Activated B cell treated with CpG ODN at 0.5 μM for 24 hours (primary cell): Measurements from ENCODE around the gene MYH7. TPM values are rescaled to one million over a fixed set of nuclear protein-coding genes. Genes with fewer than 3 reads are reported as not detected.

Experiments
- ATAC-seq: fragments of 200-7000 bp; cut with Tn5 transposase; one replicate; pipeline ENCODE4 v1.10.0; 2021; ENCODE audit warnings: low read depth, mild to moderate bottlenecking, moderate library complexity
- CTCF ChIA-PET: fragments of 350-600 bp; sonication (Branson Sonifier 250); formaldehyde crosslinking; loops from one replicate; lab custom pipeline; 2021; ENCODE audit warnings: antibody characterized with exemption; lab: Charles Lee
- POLR2A ChIA-PET: fragments of 350-600 bp; sonication (Branson Sonifier 250); formaldehyde crosslinking; loops from one replicate; lab custom pipeline; 2021; ENCODE audit warnings: antibody characterized with exemption; lab: Charles Lee
- DNase-seq: peaks from one replicate; pipeline ENCODE4 v3.0.0; 2022
- H3K27ac Mint-ChIP-seq: one replicate; pipeline ENCODE4 v1.8.0; 2020; ENCODE audit warnings: mixed read lengths
- H3K27me3 Mint-ChIP-seq: one replicate; pipeline ENCODE4 v1.8.0; 2021; ENCODE audit warnings: mixed read lengths
- H3K36me3 Mint-ChIP-seq: one replicate; pipeline ENCODE4 v1.8.0; 2021; ENCODE audit warnings: low read depth, mixed read lengths
- H3K4me1 Mint-ChIP-seq: one replicate; pipeline ENCODE4 v1.8.0; 2021; ENCODE audit warnings: mixed read lengths
- H3K4me3 Mint-ChIP-seq: one replicate; pipeline ENCODE4 v1.8.0; 2020; ENCODE audit warnings: mild to moderate bottlenecking, mixed read lengths
- H3K9me3 Mint-ChIP-seq: one replicate; pipeline ENCODE4 v1.8.0; 2020; ENCODE audit warnings: mixed read lengths
- CTCF ChIP-seq: fragments of 200-600 bp; IDR thresholded peaks from one replicate; pipeline ENCODE4 v1.8.0; 2022; ENCODE audit warnings: antibody characterized with exemption, mild to moderate bottlenecking
- intact Hi-C: fragments of 100-400 bp; cut with micrococcal nuclease; formaldehyde crosslinking; loops from one replicate; pipeline ENCODE4 v1.15.1; 2024
- total RNA-seq: library from RNA; stranded (reverse); gene quantifications from 2 replicates; pipeline ENCODE4 v1.2.3, GENCODE V29; 2022

Gene MYH7
- total RNA-seq, 1 donor from 2014 or later: not detected

DNA sequence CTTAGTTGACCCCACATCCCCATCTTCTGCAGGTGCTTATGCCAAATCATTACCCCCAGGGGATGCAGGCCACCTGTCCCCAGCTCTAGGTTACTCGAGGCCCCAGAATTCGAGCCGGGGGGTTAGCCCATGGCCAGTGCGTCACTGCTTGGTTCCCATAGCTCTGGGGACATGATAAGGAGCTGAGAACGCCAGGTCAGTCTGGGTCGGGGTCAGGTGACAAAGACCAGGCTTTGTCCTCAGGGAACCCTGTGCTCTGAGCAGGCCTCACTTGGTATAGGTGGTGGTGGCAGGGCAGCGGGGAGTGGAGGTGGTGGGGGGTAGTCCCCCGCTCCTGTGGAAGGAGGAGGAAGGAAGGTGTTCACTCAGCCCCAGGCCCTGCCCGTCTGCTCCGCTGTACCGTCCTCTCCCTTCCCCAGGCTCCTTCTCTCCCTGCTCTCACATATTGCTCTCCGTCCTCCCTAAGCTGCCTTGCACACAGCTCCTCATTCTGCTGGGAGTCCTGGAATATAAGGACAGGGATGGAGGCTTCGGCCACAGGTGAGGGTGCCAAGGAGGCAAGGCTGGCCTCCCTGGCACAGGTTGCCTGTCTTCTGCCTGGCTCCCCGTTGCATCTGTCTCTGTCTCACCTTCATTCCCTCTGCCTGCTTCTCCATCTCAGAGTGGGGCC lies 25.4 kb downstream of the MYH7 start:
- no peak for ATAC-seq
- Mint-ChIP-seq H3K27me3 (peaks cover 39% of the 10 kb centered on the region), H3K4me3 (no peak overlapping the region), H3K4me1 (peaks cover 14% of the 10 kb centered on the region), H3K27ac (no peak overlapping the region), H3K9me3 (no peaks in the 10 kb centered on the region), H3K36me3 (no peaks in the 10 kb centered on the region)
- no peak for DNase-seq
- TF ChIP-seq CTCF: no peak
- POLR2A ChIA-PET: interaction anchor here (0.6 kb wide), 1 partner anchor 831 kb away, joined by 3 read pairs; no protein-coding TSS in a partner anchor
- CTCF ChIA-PET: no interaction called here
- intact Hi-C loops: no loop called here

DNA sequence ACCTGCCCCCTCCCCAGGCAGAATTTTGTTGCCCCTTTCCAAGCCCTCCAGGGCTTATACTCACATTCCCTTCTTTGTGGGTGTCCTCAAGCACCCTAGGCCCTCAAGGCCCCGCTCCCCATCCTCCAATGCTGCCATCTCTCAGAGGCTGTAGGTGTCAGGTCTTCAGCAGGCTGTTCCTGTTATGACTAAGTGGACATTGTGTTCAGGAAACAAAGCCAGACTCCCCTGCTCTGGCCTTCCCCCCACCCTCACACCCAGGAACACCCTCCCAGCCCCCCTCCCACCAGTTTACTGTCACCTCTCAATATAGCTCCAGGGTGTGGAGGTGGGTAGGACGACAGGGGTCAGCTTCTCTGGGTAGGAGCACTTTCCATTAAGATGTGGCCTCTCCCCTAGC lies 26.0 kb downstream of the MYH7 start:
- intact Hi-C loops: no loop called here
- POLR2A ChIA-PET: interaction anchor here (0.6 kb wide), 1 partner anchor 832 kb away, joined by 3 read pairs; no protein-coding TSS in a partner anchor
- no peak overlapping the region for H3K27ac Mint-ChIP-seq
- H3K36me3 Mint-ChIP-seq: no peaks in the 10 kb centered on the region
- H3K4me3 Mint-ChIP-seq: no peak overlapping the region
- peaks cover 14% of the 10 kb centered on the region for H3K4me1 Mint-ChIP-seq
- H3K9me3 Mint-ChIP-seq: no peaks in the 10 kb centered on the region
- CTCF ChIA-PET: no interaction called here
- ATAC-seq: no peak
- TF ChIP-seq CTCF: no peak
- peaks cover 44% of the 10 kb centered on the region for H3K27me3 Mint-ChIP-seq
- no peak for DNase-seq

DNA sequence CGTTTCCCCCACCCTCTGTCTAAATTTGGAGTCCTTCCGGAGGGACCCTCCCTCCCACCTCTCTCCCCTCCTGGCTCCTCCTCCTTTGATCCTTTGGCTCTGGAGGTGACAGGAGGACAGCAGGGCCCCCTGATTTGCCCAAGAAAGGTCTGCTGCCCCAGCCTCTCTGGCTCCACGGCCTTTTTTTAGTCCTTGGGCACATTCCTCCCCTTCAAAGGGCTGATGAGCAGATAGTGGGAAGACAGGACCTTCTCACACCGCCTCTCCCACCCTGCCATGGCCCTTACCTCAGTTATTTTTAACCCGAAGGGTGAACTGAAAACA lies 27.2 kb downstream of the MYH7 start:
- no peaks in the 10 kb centered on the region for H3K9me3 Mint-ChIP-seq
- no peak overlapping the region for H3K4me3 Mint-ChIP-seq
- POLR2A ChIA-PET: no interaction called here
- ATAC-seq (no peak), DNase-seq (no peak)
- CTCF ChIA-PET: no interaction called here
- H3K4me1 Mint-ChIP-seq: peaks cover 16% of the 10 kb centered on the region
- no peak overlapping the region for H3K27ac Mint-ChIP-seq
- no peak for TF ChIP-seq CTCF
- intact Hi-C loops: no loop called here
- no peaks in the 10 kb centered on the region for H3K36me3 Mint-ChIP-seq
- H3K27me3 Mint-ChIP-seq: peaks cover 52% of the 10 kb centered on the region

DNA sequence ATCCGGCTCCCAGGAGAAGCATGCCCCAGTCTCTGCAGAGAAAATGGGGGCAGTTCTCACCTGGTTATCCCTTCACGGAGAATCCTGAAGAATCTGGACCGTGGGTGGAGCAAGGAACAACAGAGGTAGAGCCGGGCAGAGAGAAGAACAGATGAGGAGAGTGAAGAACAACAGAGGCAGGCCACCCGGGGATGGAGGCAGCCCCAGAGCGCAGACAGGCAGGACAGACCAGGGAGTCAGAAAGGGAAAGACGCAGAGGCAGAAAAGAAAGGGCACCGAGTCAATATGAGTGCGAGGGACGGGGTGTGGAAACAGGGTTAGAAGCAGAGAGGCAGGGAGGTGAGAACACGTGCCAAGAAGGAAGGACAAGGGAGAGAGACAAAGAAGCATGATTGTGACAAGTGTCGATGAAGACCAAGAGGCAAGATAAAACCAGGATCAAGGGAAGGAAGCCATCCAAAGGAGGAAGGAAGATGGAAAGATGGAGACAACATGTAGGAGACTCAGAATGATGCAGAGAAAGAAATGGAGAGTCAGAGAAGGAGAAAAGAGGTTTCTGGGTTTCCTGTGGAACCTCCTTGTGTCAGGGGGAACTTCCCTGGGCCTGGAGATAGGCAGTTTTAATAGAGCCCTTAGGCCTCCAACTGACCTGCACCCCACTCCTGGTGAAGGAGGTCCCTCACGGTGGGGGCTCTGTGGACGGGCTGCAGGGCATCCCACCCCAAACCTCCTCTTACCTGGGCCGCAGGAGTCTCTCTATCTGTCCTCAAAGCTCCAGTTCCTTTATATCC lies 27.7 kb downstream of the MYH7 start, which contains the start of gene MYH6:
TSS of gene MYH6 (minus strand) at position 758 of the 791 bp plus-strand sequence. CDS start 1,050 bp downstream, outside the sequence.
- no peak within 1 kb of the TSS for H3K27ac Mint-ChIP-seq
- no peak for DNase-seq
- peaks cover 16% of the 10 kb centered on the region for H3K4me1 Mint-ChIP-seq
- CTCF ChIA-PET: no interaction called here
- no peaks in the 10 kb centered on the region for H3K9me3 Mint-ChIP-seq
- intact Hi-C loops: no loop called here
- ATAC-seq: no peak
- no peak within 1 kb of the TSS for H3K4me3 Mint-ChIP-seq
- H3K36me3 Mint-ChIP-seq: no peaks in the 10 kb centered on the region
- H3K27me3 Mint-ChIP-seq: peaks cover 56% of the 10 kb centered on the region
- TF ChIP-seq CTCF: no peak
- POLR2A ChIA-PET: no interaction called here

DNA sequence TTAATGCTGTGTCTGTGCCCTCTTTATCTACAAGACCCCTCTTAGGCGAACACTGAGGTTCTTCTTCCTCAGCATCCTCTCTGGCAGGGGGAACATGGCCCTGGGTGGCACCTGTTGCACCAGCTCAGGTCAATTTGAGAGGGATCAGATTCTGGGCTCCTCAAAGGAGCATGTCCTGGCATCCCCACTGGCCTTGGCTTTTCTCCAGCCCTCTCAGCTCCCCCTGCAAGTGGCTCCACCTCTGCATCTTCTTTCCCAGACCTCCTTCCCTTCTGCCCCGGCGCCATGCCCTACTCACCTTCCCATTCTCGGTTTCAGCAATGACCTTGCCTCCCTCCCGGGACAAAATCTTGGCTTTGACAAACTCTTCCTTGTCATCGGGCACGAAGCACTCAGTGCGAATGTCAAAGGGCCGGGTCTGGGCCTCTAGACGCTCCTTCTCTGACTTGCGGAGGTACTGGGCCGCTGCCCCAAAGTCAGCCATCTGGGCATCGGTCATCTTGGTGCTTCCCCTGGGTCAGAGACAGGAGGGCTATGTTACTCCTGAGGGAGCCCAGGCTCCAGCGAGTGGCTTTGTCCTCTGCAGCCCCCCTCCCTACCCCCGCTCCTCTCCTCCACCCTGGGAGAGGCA lies 28.6 kb downstream of the MYH7 start:
- no peaks in the 10 kb centered on the region for H3K36me3 Mint-ChIP-seq
- no peak for TF ChIP-seq CTCF
- intact Hi-C loops: no loop called here
- H3K27me3 Mint-ChIP-seq: peaks cover 55% of the 10 kb centered on the region
- no peak overlapping the region for H3K27ac Mint-ChIP-seq
- no peak for ATAC-seq
- ChIA-PET CTCF (no interaction called here), POLR2A (no interaction called here)
- H3K4me1 Mint-ChIP-seq: peaks cover 16% of the 10 kb centered on the region
- no peak overlapping the region for H3K4me3 Mint-ChIP-seq
- no peaks in the 10 kb centered on the region for H3K9me3 Mint-ChIP-seq
- DNase-seq: no peak
